ENCODE measurements around the gene FAM43A.

FAM43A gene

GRCh38 chr3:194730365-194730764, 44.7 kb downstream of the FAM43A start:
- Histone ChIP-seq H3K27ac (ENCODE audit: low read depth, low read length) (no peak overlapping the region), H3K27me3 (ENCODE audit: insufficient read depth, low read length) (no peaks in the 10 kb centered on the region), H3K36me3 (ENCODE audit: insufficient read depth, low read length) (no peaks in the 10 kb centered on the region), H3K4me1 (ENCODE audit: insufficient read depth, low read length) (peaks cover 21% of the 10 kb centered on the region), H3K9me3 (ENCODE audit: insufficient read depth, low read depth, low read length) (0 out of 2 replicates have a peak, but pooled peaks cover 5% of the 10 kb centered on the region), H3K9ac (ENCODE audit: low read depth, low read length) (no peak overlapping the region), H3K4me3 (ENCODE audit: low read length) (no peak overlapping the region)
- 46% methylated on average over 10 of the region's 10 CpGs for WGBS

- WGBS, result 88% methylated on average over 5 of the region's 5 CpGs
- 0 out of 2 replicates have a peak, but pooled peaks cover 7% of the 10 kb centered on the region for H3K9me3 ChIP-seq (ENCODE audit: insufficient read depth, low read depth, low read length)
- peaks cover 21% of the 10 kb centered on the region for H3K4me1 ChIP-seq (ENCODE audit: insufficient read depth, low read length)
- H3K4me3 ChIP-seq (ENCODE audit: low read length), result no peak overlapping the region
- no peak overlapping the region for H3K27ac ChIP-seq (ENCODE audit: low read depth, low read length)
- H3K27me3 ChIP-seq (ENCODE audit: insufficient read depth, low read length), result peaks cover 1% of the 10 kb centered on the region
- H3K9ac ChIP-seq (ENCODE audit: low read depth, low read length), result no peak overlapping the region
- no peaks in the 10 kb centered on the region for H3K36me3 ChIP-seq (ENCODE audit: insufficient read depth, low read length)
Measured at GRCh38 chr3:194731506-194732073, 45.9 kb downstream of the FAM43A start.

GRCh38 chr3:194732617-194733016, 46.9 kb downstream of the FAM43A start:
- no peak overlapping the region for H3K27ac ChIP-seq (ENCODE audit: low read depth, low read length)
- no peak overlapping the region for H3K9ac ChIP-seq (ENCODE audit: low read depth, low read length)
- H3K36me3 ChIP-seq (ENCODE audit: insufficient read depth, low read length), result no peaks in the 10 kb centered on the region
- 84% methylated on average over 3 of the region's 4 CpGs for WGBS
- H3K4me1 ChIP-seq (ENCODE audit: insufficient read depth, low read length), result peaks cover 21% of the 10 kb centered on the region
- peaks cover 10% of the 10 kb centered on the region for H3K27me3 ChIP-seq (ENCODE audit: insufficient read depth, low read length)
- 0 out of 2 replicates have a peak, but pooled peaks cover 7% of the 10 kb centered on the region for H3K9me3 ChIP-seq (ENCODE audit: insufficient read depth, low read depth, low read length)
- no peak overlapping the region for H3K4me3 ChIP-seq (ENCODE audit: low read length)

GRCh38 chr3:194736277-194736895, 50.7 kb downstream of the FAM43A start:
- WGBS, result 89% methylated on average over 6 of the region's 6 CpGs
- Histone ChIP-seq H3K4me3 (ENCODE audit: low read length) (no peak overlapping the region), H3K27ac (ENCODE audit: low read depth, low read length) (no peak overlapping the region), H3K4me1 (ENCODE audit: insufficient read depth, low read length) (peaks cover 6% of the 10 kb centered on the region), H3K36me3 (ENCODE audit: insufficient read depth, low read length) (no peaks in the 10 kb centered on the region), H3K9ac (ENCODE audit: low read depth, low read length) (no peak overlapping the region), H3K9me3 (ENCODE audit: insufficient read depth, low read depth, low read length) (0 out of 2 replicates have a peak, but pooled peaks cover 7% of the 10 kb centered on the region), H3K27me3 (ENCODE audit: insufficient read depth, low read length) (peaks cover 10% of the 10 kb centered on the region)

DNA sequence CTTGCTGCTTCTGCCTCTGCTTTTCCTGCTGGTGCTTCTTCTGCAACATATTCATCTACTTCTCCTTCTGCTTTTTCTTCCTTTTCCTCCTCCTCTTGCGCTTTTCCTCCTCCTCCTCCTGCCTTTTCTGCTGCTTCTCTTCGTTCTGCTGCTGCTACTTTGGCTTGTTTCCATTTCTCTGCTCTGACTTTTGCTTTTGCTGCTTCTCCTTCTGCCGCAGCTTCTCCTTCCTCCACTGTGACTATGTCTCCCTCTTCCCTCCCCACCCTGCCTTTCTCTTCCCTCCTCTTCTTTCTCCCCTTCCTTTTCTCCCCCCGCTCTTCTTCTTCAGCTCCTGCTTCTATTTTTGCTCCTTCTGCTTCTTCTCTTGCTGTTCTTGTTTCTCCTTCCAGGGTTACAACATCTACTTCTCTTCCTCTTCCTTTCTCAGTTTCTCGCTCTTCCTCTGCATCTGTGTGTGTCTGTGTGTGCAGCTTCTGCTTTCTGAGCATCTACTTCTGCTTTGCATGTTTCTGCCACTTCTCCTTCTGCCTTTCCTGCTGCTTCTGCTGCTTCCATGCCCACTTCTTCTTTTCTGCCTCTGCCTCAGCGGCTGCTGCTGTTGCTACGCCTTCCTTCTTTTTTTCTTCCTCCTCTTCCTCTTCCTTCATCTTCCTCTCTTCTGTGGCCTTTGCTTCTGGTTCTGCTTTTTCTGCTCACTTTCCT, 51.4 kb downstream of the FAM43A start:
- WGBS, result 88% methylated on average over 7 of the region's 7 CpGs
- Histone ChIP-seq H3K27ac (ENCODE audit: low read depth, low read length) (no peak overlapping the region), H3K4me3 (ENCODE audit: low read length) (no peak overlapping the region), H3K9ac (ENCODE audit: low read depth, low read length) (no peak overlapping the region), H3K4me1 (ENCODE audit: insufficient read depth, low read length) (peaks cover 7% of the 10 kb centered on the region), H3K27me3 (ENCODE audit: insufficient read depth, low read length) (peaks cover 10% of the 10 kb centered on the region), H3K36me3 (ENCODE audit: insufficient read depth, low read length) (no peaks in the 10 kb centered on the region), H3K9me3 (ENCODE audit: insufficient read depth, low read depth, low read length) (0 out of 2 replicates have a peak, but pooled peaks cover 7% of the 10 kb centered on the region)
